ENCODE data around the gene MAJIN. TPM values are rescaled to one million over a fixed set of nuclear protein-coding genes. Genes with fewer than 3 reads are reported as not detected.
A peak's percentile ranks its signal among the peaks of the same experiment; 100 is the strongest.

The MAJIN gene
- total RNA-seq, 2 experiments from 2014 or later: 0.21 to 0.82 TPM

DNA sequence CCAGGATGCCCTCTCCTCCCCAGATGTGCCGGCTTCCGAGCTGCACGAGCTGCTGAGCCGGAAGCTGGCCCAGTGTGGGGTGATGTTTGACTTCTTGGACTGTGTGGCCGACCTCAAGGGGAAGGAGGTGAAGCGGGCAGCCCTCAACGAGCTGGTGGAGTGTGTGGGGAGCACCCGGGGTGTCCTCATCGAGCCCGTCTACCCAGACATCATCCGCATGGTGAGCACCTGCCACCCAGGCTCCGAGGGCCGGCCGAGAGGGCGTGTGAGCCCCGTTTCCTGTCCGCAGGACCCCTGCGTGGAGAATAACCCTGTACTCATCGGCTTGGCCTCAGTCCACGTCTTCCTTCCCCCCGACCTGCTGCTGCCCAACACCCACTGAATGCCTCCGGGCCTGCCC lies 45.2 kb downstream of the MAJIN start:
- ChIA-PET CTCF (interaction anchor here (0.6 to 1.0 kb wide), 3 partner anchors 35 to 112 kb away, joined by 3 read pairs; no protein-coding TSS in a partner anchor), POLR2A (no interaction called here)
- Mint-ChIP-seq H3K9me3 (no peaks in the 10 kb centered on the region), H3K27me3 (no peaks in the 10 kb centered on the region), H3K4me1 (ENCODE audit: low read depth) (peaks cover 15% of the 10 kb centered on the region), H3K36me3 (peaks cover 7% of the 10 kb centered on the region), H3K27ac (no peak overlapping the region), H3K4me3 (no peak overlapping the region)
- intact Hi-C loops (cut with micrococcal nuclease): no loop called here
- DNase-seq: no peak

- CTCF ChIA-PET: interaction anchor here (2.0 kb wide), 1 partner anchor 88 kb away, joined by 11 read pairs; the partner anchor contains the start of gene ARL2
- POLR2A ChIA-PET: interaction anchor here (1.7 to 2.1 kb wide), 3 partner anchors 47 to 88 kb away, joined by 5 to 7 read pairs (median 6); partner anchors contain the start of genes ARL2 and EHD1
- Mint-ChIP-seq H3K27me3 (no peaks in the 10 kb centered on the region), H3K4me1 (ENCODE audit: low read depth) (peaks cover 15% of the 10 kb centered on the region), H3K9me3 (no peaks in the 10 kb centered on the region), H3K27ac (no peak overlapping the region), H3K36me3 (peaks cover 5% of the 10 kb centered on the region), H3K4me3 (peak overlapping the region; percentile 85)
- no peak for DNase-seq
- intact Hi-C loops (cut with micrococcal nuclease): loop anchor here (1.0 kb wide), 1 partner anchor 8 kb away; the partner anchor contains the start of gene ATG2A
Observed at GRCh38 chr11:64925536-64926436, 46.1 kb downstream of the MAJIN start.

GRCh38 chr11:64924910-64925284 lies 47.0 kb downstream of the MAJIN start:
- ChIA-PET CTCF (interaction anchor here (1.1 to 2.0 kb wide), 2 partner anchors 88 to 89 kb away, joined by 3 to 11 read pairs; partner anchors contain the start of gene ARL2), POLR2A (interaction anchor here (1.3 to 2.1 kb wide), 5 partner anchors 46 to 197 kb away, joined by 4 to 7 read pairs (median 6); partner anchors contain the start of genes ARL2, EHD1, FAU and MRPL49)
- peaks cover 15% of the 10 kb centered on the region for H3K4me1 Mint-ChIP-seq (ENCODE audit: low read depth)
- peak overlapping the region; percentile 85 for H3K4me3 Mint-ChIP-seq
- no peaks in the 10 kb centered on the region for H3K27me3 Mint-ChIP-seq
- peaks cover 2% of the 10 kb centered on the region for H3K36me3 Mint-ChIP-seq
- intact Hi-C loops (cut with micrococcal nuclease): loop anchor here (1.0 kb wide), 3 partner anchors 8 to 102 kb away; partner anchors contain the start of genes ARL2, ATG2A and SNX15
- H3K9me3 Mint-ChIP-seq: no peaks in the 10 kb centered on the region
- DNase-seq: peak; percentile 42
- H3K27ac Mint-ChIP-seq: peak overlapping the region; percentile 8

GRCh38 chr11:64923944-64924909 lies 47.7 kb downstream of the MAJIN start, which contains the start of gene PPP2R5B:
Gene PPP2R5B, plus strand, starts transcription at chr11:64924689. Its CDS starts 1,046 bp downstream, at chr11:64925735.
- intact Hi-C loops (cut with micrococcal nuclease): loop anchor here (1.0 kb wide), 2 partner anchors 90 to 103 kb away; partner anchors contain the start of genes ARL2 and SNX15
- Mint-ChIP-seq H3K27ac (peak within 1 kb of the TSS; percentile 90), H3K4me3 (peak within 1 kb of the TSS; percentile 85), H3K4me1 (ENCODE audit: low read depth) (peaks cover 15% of the 10 kb centered on the region), H3K27me3 (no peaks in the 10 kb centered on the region), H3K36me3 (peaks cover 2% of the 10 kb centered on the region), H3K9me3 (no peaks in the 10 kb centered on the region)
- DNase-seq: peak; percentile 93
- ChIA-PET POLR2A (interaction anchor here (0.7 to 2.1 kb wide), 7 partner anchors 46 to 1421 kb away, joined by 3 to 7 read pairs (median 5); partner anchors contain the start of genes ARL2, BRMS1, EHD1 and FAU), CTCF (interaction anchor here (0.6 to 2.0 kb wide), 5 partner anchors 44 to 90 kb away, joined by 3 to 11 read pairs (median 3); partner anchors contain the start of genes ARL2 and CDC42BPG)

DNA sequence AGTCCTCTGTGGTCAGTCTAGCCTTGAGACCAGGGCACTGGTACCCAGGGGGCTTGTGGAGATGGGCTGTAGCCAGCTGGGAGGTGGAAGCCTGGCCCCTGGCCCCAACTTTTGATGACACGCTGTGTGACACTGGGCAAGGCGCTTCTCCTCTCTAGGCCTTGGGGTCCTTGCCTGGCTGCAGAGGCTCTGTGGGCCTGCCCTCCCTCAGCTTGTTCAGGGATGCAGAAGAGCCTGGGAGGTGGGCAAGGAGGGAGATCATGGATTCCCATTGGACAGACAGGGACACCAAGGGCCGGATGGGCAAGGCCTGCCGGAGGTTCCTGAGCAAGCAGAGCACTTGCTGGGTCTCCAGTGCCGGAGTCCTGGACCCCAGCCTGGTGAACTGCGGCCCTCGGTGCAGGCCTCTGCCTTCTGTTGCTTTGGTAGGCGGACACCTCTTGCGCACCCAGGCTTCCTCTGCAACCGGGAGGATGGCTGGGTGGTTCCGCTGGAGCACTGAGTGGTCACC lies 48.7 kb downstream of the MAJIN start:
- ChIA-PET CTCF (interaction anchor here (0.9 to 2.0 kb wide), 3 partner anchors 79 to 188 kb away, joined by 3 to 11 read pairs (median 4); partner anchors contain the start of genes ARL2 and CDC42BPG), POLR2A (interaction anchor here (1.5 to 2.0 kb wide), 2 partner anchors 91 to 199 kb away, joined by 4 to 7 read pairs; partner anchors contain the start of genes ARL2, FAU and MRPL49)
- H3K27me3 Mint-ChIP-seq: no peaks in the 10 kb centered on the region
- no peaks in the 10 kb centered on the region for H3K9me3 Mint-ChIP-seq
- H3K36me3 Mint-ChIP-seq: peaks cover 2% of the 10 kb centered on the region
- H3K4me1 Mint-ChIP-seq (ENCODE audit: low read depth): peaks cover 16% of the 10 kb centered on the region
- H3K4me3 Mint-ChIP-seq: no peak overlapping the region
- H3K27ac Mint-ChIP-seq: no peak overlapping the region
- intact Hi-C loops (cut with micrococcal nuclease): no loop called here
- no peak for DNase-seq

DNA sequence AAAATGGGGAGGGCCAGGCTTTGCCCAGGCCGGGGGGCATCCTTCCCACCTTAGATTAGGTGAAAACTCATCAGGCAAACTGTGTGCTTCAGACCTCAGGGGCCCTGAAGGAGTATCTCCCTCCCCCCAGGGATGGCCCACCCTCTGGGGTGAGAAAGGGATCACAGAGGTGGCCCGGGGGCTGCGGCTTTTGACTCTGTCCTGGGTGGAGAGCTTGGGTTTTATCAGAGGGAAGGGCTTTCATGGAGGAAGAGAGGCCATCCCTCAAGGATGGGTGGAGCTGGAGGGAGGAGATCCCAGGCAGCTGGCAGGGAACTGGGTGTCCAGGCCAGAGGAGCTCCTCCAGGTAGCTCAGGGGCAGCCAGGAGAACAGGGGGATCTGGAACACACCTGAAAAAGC lies 50.5 kb downstream of the MAJIN start:
- ChIA-PET CTCF (no interaction called here), POLR2A (no interaction called here)
- H3K27me3 Mint-ChIP-seq: no peaks in the 10 kb centered on the region
- no peaks in the 10 kb centered on the region for H3K36me3 Mint-ChIP-seq
- DNase-seq: no peak
- no peak overlapping the region for H3K4me3 Mint-ChIP-seq
- no peaks in the 10 kb centered on the region for H3K9me3 Mint-ChIP-seq
- H3K4me1 Mint-ChIP-seq (ENCODE audit: low read depth): peaks cover 27% of the 10 kb centered on the region
- intact Hi-C loops (cut with micrococcal nuclease): no loop called here
- H3K27ac Mint-ChIP-seq: no peak overlapping the region

DNA sequence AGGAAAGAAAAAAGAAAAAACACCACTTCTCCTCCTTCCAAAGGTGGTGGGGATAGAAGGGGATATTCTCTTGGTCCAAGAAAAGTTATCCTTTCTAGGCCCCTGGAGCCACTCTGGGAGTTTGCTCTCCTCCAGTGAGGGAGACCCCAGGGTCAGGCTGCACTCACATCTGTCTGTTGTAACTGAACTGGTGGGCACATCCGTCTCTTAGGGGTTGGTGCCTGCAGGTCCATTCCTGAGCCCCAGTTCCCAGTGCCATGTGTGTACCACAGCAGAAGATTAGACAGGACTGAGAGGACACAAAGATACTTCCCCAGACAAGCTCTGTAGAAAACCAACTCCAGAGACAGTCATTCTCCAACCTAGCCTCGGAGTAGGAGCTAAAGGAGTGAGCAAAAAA lies 51.8 kb downstream of the MAJIN start:
- Mint-ChIP-seq H3K4me3 (no peak overlapping the region), H3K4me1 (ENCODE audit: low read depth) (peaks cover 34% of the 10 kb centered on the region), H3K9me3 (no peaks in the 10 kb centered on the region), H3K27ac (no peak overlapping the region), H3K36me3 (no peaks in the 10 kb centered on the region), H3K27me3 (no peaks in the 10 kb centered on the region)
- no peak for DNase-seq
- CTCF ChIA-PET: no interaction called here
- intact Hi-C loops (cut with micrococcal nuclease): no loop called here
- POLR2A ChIA-PET: no interaction called here

GRCh38 chr11:64919627-64920026 lies 52.3 kb downstream of the MAJIN start:
- DNase-seq: no peak
- no peaks in the 10 kb centered on the region for H3K36me3 Mint-ChIP-seq
- no peaks in the 10 kb centered on the region for H3K27me3 Mint-ChIP-seq
- H3K9me3 Mint-ChIP-seq: no peaks in the 10 kb centered on the region
- no peak overlapping the region for H3K27ac Mint-ChIP-seq
- peaks cover 32% of the 10 kb centered on the region for H3K4me1 Mint-ChIP-seq (ENCODE audit: low read depth)
- H3K4me3 Mint-ChIP-seq: no peak overlapping the region
- POLR2A ChIA-PET: no interaction called here
- intact Hi-C loops (cut with micrococcal nuclease): loop anchor here (5.0 kb wide), 1 partner anchor 53 kb away; the partner anchor contains the start of gene MAJIN
- CTCF ChIA-PET: interaction anchor here (0.7 kb wide), 1 partner anchor 25 kb away, joined by 3 read pairs; no protein-coding TSS in a partner anchor

DNA sequence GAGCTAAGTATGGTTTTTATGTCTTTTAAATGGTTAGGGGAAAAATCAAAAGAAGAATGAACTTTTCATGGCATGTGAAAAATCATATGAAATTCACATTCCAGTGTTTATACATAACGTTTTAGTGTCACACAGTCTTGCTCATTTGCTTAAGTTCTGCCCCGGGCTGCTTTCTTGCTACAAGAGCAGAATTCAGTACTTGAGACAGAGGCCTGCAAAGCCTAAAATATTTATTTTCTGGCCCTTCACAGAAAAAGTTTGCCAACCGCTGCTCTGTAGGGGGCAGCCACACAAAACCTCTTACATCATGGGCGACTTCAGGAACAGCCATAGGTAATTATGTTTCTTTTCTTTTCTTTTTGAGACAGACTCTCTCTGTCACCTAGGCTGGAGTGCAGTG lies 53.9 kb downstream of the MAJIN start:
- ChIA-PET POLR2A (no interaction called here), CTCF (interaction anchor here (1.6 kb wide), 2 partner anchors 30 to 96 kb away, joined by 5 to 6 read pairs; partner anchors contain the start of gene ARL2)
- no peaks in the 10 kb centered on the region for H3K27me3 Mint-ChIP-seq
- H3K9me3 Mint-ChIP-seq: no peaks in the 10 kb centered on the region
- H3K4me3 Mint-ChIP-seq: peak overlapping the region; percentile 94
- intact Hi-C loops (cut with micrococcal nuclease): loop anchor here (5.0 kb wide), 1 partner anchor 54 kb away; the partner anchor contains the start of gene MAJIN
- H3K27ac Mint-ChIP-seq: peak overlapping the region; percentile 72
- DNase-seq: peak; percentile 21
- peaks cover 1% of the 10 kb centered on the region for H3K36me3 Mint-ChIP-seq
- peaks cover 26% of the 10 kb centered on the region for H3K4me1 Mint-ChIP-seq (ENCODE audit: low read depth)

- no peak for DNase-seq
- H3K4me3 Mint-ChIP-seq: peak overlapping the region; percentile 94
- ChIA-PET POLR2A (no interaction called here), CTCF (interaction anchor here (1.6 to 2.5 kb wide), 3 partner anchors 30 to 96 kb away, joined by 5 to 6 read pairs (median 6); partner anchors contain the start of gene ARL2)
- H3K9me3 Mint-ChIP-seq: no peaks in the 10 kb centered on the region
- H3K27me3 Mint-ChIP-seq: no peaks in the 10 kb centered on the region
- peaks cover 26% of the 10 kb centered on the region for H3K4me1 Mint-ChIP-seq (ENCODE audit: low read depth)
- H3K27ac Mint-ChIP-seq: peak overlapping the region; percentile 72
- H3K36me3 Mint-ChIP-seq: peaks cover 1% of the 10 kb centered on the region
- intact Hi-C loops (cut with micrococcal nuclease): loop anchor here (1.0 to 5.0 kb wide), 6 partner anchors 8 to 110 kb away; partner anchors contain the start of genes ARL2, EHD1, MAJIN and SNX15
Observed at GRCh38 chr11:64917663-64917995, 54.3 kb downstream of the MAJIN start.
